Loucy (cell line): Measurements from ENCODE around the gene C2.

Source experiments
- CTCF ChIP-seq: fragments of 200-600 bp; sonication (generic); conservative IDR thresholded peaks from 2 replicates; pipeline ENCODE4 v1.5.1; 2014; ENCODE audit warnings: mild to moderate bottlenecking, antibody characterized with exemption, low read length
- EZH2phosphoT487 ChIP-seq: fragments of 200-600 bp; IDR thresholded peaks from 2 replicates; pipeline ENCODE4 v1.6.1; 2018; ENCODE audit warnings: antibody characterized with exemption, mild to moderate bottlenecking, moderate library complexity, borderline replicate concordance

GRCh38 chr6:31898383-31899011 lies 29.0 kb upstream of the C2 start:
- TF ChIP-seq CTCF: peak; percentile 19
- no peak for TF ChIP-seq EZH2phosphoT487
